NCI-H446 (cell line): Measurements from ENCODE around the gene ENTR1.
A peak's percentile ranks its signal among the peaks of the same experiment; 100 is the strongest.

Experiments
- DNase-seq, 2 experiments: peaks; one replicate each; lab custom pipeline; 2025; lab: John Stamatoyannopoulos, UW

The ENTR1 gene

GRCh38 chr9:136410500-136411287 is at the start of gene ENTR1, which contains the start of gene PMPCA:
TSS of gene ENTR1 (minus strand) at chr9:136410614. CDS start at chr9:136410397, 217 bp downstream.
TSS of gene PMPCA (plus strand) at chr9:136410658. CDS start at chr9:136410669, 11 bp downstream.
- DNase-seq, result peak; percentile 30 to 76

- DNase-seq, result no peak
These were observed 49.0 kb upstream of the ENTR1 start for GRCh38 chr9:136459425-136459824.

GRCh38 chr9:136457326-136457725 is 46.9 kb upstream of the ENTR1 start:
- DNase-seq, result no peak

GRCh38 chr9:136456258-136456657 is 45.8 kb upstream of the ENTR1 start:
- no peak for DNase-seq

GRCh38 chr9:136455043-136456002 is 44.9 kb upstream of the ENTR1 start:
- no peak for DNase-seq

- DNase-seq, result no peak
These were observed 43.8 kb upstream of the ENTR1 start for GRCh38 chr9:136454026-136454796.

GRCh38 chr9:136453326-136453725 is 42.9 kb upstream of the ENTR1 start:
- no peak for DNase-seq

- no peak for DNase-seq
These were observed 40.9 kb upstream of the ENTR1 start for GRCh38 chr9:136451221-136451877.

GRCh38 chr9:136448655-136449054 is 38.2 kb upstream of the ENTR1 start:
- no peak for DNase-seq

GRCh38 chr9:136447173-136447778 is 36.9 kb upstream of the ENTR1 start:
- DNase-seq, result no peak

- DNase-seq, result no peak
These were observed 35.4 kb upstream of the ENTR1 start for GRCh38 chr9:136445799-136446198.

- DNase-seq, result no peak
These were observed 33.7 kb upstream of the ENTR1 start for GRCh38 chr9:136444102-136444501.

- no peak for DNase-seq
These were observed 33.3 kb upstream of the ENTR1 start for GRCh38 chr9:136443687-136444086.

GRCh38 chr9:136443087-136443486 is 32.7 kb upstream of the ENTR1 start:
- DNase-seq, result no peak

- DNase-seq, result no peak
These were observed 31.9 kb upstream of the ENTR1 start for GRCh38 chr9:136442265-136442664.

- no peak for DNase-seq
These were observed 31.3 kb upstream of the ENTR1 start for GRCh38 chr9:136441681-136442245.

GRCh38 chr9:136441191-136441680 is 30.8 kb upstream of the ENTR1 start:
- DNase-seq, result no peak

- peak in 1 of 2 experiments; percentile 44 for DNase-seq
These were observed 29.3 kb upstream of the ENTR1 start, which contains the start of gene INPP5E for GRCh38 chr9:136439481-136440408. TSS of gene INPP5E (minus strand) at chr9:136439845. CDS start at chr9:136439419, 426 bp downstream.
